GM06990 (cell line): Measurements from ENCODE around the gene OPN1SW.

Experiments
- DNase-seq: peaks from one replicate; pipeline ENCODE4 v3.0.0-alpha.2; 2011; ENCODE audit not compliant: insufficient read length; ENCODE audit errors: extremely low read depth
- H3K27me3 ChIP-seq: replicated peaks from 2 replicates; pipeline ENCODE4 v1.6.0; 2011; ENCODE audit warnings: low read length; ENCODE audit not compliant: control insufficient read depth, insufficient read depth
- H3K36me3 ChIP-seq: 2 replicates; pipeline ENCODE4 v1.5.1; 2011; ENCODE audit warnings: low read length; ENCODE audit not compliant: control insufficient read depth, insufficient read depth
- H3K4me3 ChIP-seq: replicated peaks from 2 replicates; pipeline ENCODE4 v1.5.1; 2011; ENCODE audit warnings: low read depth, mild to moderate bottlenecking, control low read depth, low read length
- CTCF ChIP-seq: IDR thresholded peaks from 2 replicates; pipeline ENCODE4 v1.5.1; 2011; ENCODE audit warnings: low read length, control low read depth, mild to moderate bottlenecking, inconsistent platforms; ENCODE audit not compliant: insufficient read depth, poor library complexity, severe bottlenecking

OPN1SW gene

GRCh38 chr7:128807191-128807590 lies 31.6 kb upstream of the OPN1SW start:
- Histone ChIP-seq H3K4me3 (no peak overlapping the region), H3K36me3 (no peaks in the 10 kb centered on the region; the same call in 1 of the 2 replicates), H3K27me3 (no peaks in the 10 kb centered on the region)
- DNase-seq, result no peak
- no peak for TF ChIP-seq CTCF

- no peak for DNase-seq
- no peak for TF ChIP-seq CTCF
- no peaks in the 10 kb centered on the region for H3K27me3 ChIP-seq
- H3K4me3 ChIP-seq, result no peak overlapping the region
- no peaks in the 10 kb centered on the region; the same call in 1 of the 2 replicates for H3K36me3 ChIP-seq
Observed at GRCh38 chr7:128805225-128805624, 29.6 kb upstream of the OPN1SW start.

GRCh38 chr7:128804484-128804883 lies 28.9 kb upstream of the OPN1SW start:
- no peak overlapping the region for H3K4me3 ChIP-seq
- no peaks in the 10 kb centered on the region for H3K27me3 ChIP-seq
- DNase-seq, result no peak
- TF ChIP-seq CTCF, result no peak
- no peaks in the 10 kb centered on the region; the same call in 1 of the 2 replicates for H3K36me3 ChIP-seq

- H3K27me3 ChIP-seq, result no peaks in the 10 kb centered on the region
- no peak for DNase-seq
- H3K4me3 ChIP-seq, result no peak overlapping the region
- no peak for TF ChIP-seq CTCF
- no peaks in the 10 kb centered on the region for H3K36me3 ChIP-seq
Observed at GRCh38 chr7:128801667-128802418, 26.2 kb upstream of the OPN1SW start.

GRCh38 chr7:128801003-128801402 lies 25.4 kb upstream of the OPN1SW start:
- TF ChIP-seq CTCF, result no peak
- Histone ChIP-seq H3K36me3 (no peaks in the 10 kb centered on the region), H3K27me3 (no peaks in the 10 kb centered on the region), H3K4me3 (no peak overlapping the region)
- DNase-seq, result no peak
